ENCODE measurements around the gene CDKN1C. TPM values are rescaled to one million over a fixed set of nuclear protein-coding genes. Genes with fewer than 3 reads are reported as not detected.

CDKN1C gene
- total RNA-seq, 4 donors from 2014 or later, result 27.1 to 52.7 (median 31.4) TPM

- no peak for DNase-seq (ENCODE audit: low spot score in 2 of 2)
- TF ChIP-seq CTCF (IDR thresholded peaks at IDR 0.05) (no peak), POLR2A (IDR thresholded peaks at IDR 0.05) (no peak)
- 95 to 98% methylated on average over 12 of the region's 12 CpGs for WGBS, 2 donors
- intact Hi-C loops (cut with DNase I; ENCODE audit: low total_unique reads), result no loop called here
- no peak overlapping the region for H3K4me3 ChIP-seq (ENCODE audit: low read depth, poor library complexity, severe bottlenecking)
Measured at GRCh38 chr11:2853401-2853800, 32.2 kb downstream of the CDKN1C start.

GRCh38 chr11:2849994-2850770 is 35.4 kb downstream of the CDKN1C start:
- TF ChIP-seq CTCF (IDR thresholded peaks at IDR 0.05), result no peak
- no peak for TF ChIP-seq POLR2A (IDR thresholded peaks at IDR 0.05)
- H3K4me3 ChIP-seq (ENCODE audit: low read depth, poor library complexity, severe bottlenecking), result no peak overlapping the region
- DNase-seq (ENCODE audit: low spot score in 2 of 2), result no peak
- WGBS, 2 donors, result 82 to 88% methylated on average over 44 to 53 of the region's 53 CpGs
- intact Hi-C loops (cut with DNase I; ENCODE audit: low total_unique reads), result no loop called here

- no peak for TF ChIP-seq CTCF (IDR thresholded peaks at IDR 0.05)
- TF ChIP-seq POLR2A (IDR thresholded peaks at IDR 0.05), result no peak
- WGBS, 2 donors, result 80 to 81% methylated on average over 6 to 9 of the region's 9 CpGs
- DNase-seq (ENCODE audit: low spot score in 2 of 2), result no peak
- intact Hi-C loops (cut with DNase I; ENCODE audit: low total_unique reads), result no loop called here
- no peak overlapping the region for H3K4me3 ChIP-seq (ENCODE audit: low read depth, poor library complexity, severe bottlenecking)
Measured at GRCh38 chr11:2848497-2848896, 37.1 kb downstream of the CDKN1C start.

GRCh38 chr11:2847561-2847960 is 38.0 kb downstream of the CDKN1C start:
- no peak for DNase-seq (ENCODE audit: low spot score in 2 of 2)
- H3K4me3 ChIP-seq (ENCODE audit: low read depth, poor library complexity, severe bottlenecking), result no peak overlapping the region
- intact Hi-C loops (cut with DNase I; ENCODE audit: low total_unique reads), result no loop called here
- WGBS, 2 donors, result 61 to 65% methylated on average over 21 of the region's 21 CpGs
- TF ChIP-seq POLR2A (IDR thresholded peaks at IDR 0.05) (no peak), CTCF (IDR thresholded peaks at IDR 0.05) (no peak)

GRCh38 chr11:2846470-2846869 is 39.1 kb downstream of the CDKN1C start:
- no peak for DNase-seq (ENCODE audit: low spot score in 2 of 2)
- 91 to 96% methylated on average over 11 of the region's 11 CpGs for WGBS, 2 donors
- no peak overlapping the region for H3K4me3 ChIP-seq (ENCODE audit: low read depth, poor library complexity, severe bottlenecking)
- intact Hi-C loops (cut with DNase I; ENCODE audit: low total_unique reads), result no loop called here
- TF ChIP-seq POLR2A (IDR thresholded peaks at IDR 0.05) (no peak), CTCF (IDR thresholded peaks at IDR 0.05) (no peak)

- WGBS, 2 donors, result 71 to 78% methylated on average over 15 to 17 of the region's 17 CpGs
- TF ChIP-seq POLR2A (IDR thresholded peaks at IDR 0.05) (no peak), CTCF (IDR thresholded peaks at IDR 0.05) (no peak)
- H3K4me3 ChIP-seq (ENCODE audit: low read depth, poor library complexity, severe bottlenecking), result no peak overlapping the region
- DNase-seq (ENCODE audit: low spot score in 2 of 2), result no peak
- intact Hi-C loops (cut with DNase I; ENCODE audit: low total_unique reads), result no loop called here
Measured at GRCh38 chr11:2846056-2846455, 39.5 kb downstream of the CDKN1C start.
